Coronary artery (tissue), 2 donors: Measurements from ENCODE around the gene MAGEA3.
"Not testable (repeated sequence)": the region's sequence is repeated elsewhere in the genome, so short reads cannot be mapped to it uniquely, and the experiment has no call there.

Source experiments
- DNase-seq: peaks from one replicate; pipeline ENCODE4 v3.0.0-alpha.2; 2017; ENCODE audit warnings: low spot score
- H3K27ac ChIP-seq, 2 donors: fragments of 200-600 bp; sonication (generic); one replicate each; pipeline ENCODE4 v1.5.1; 2016 to 2019
- H3K4me3 ChIP-seq: fragments of 200-600 bp; sonication (generic); 2 replicates; pipeline ENCODE4 v1.5.1; 2016; ENCODE audit warnings: mild to moderate bottlenecking, moderate library complexity
- TF ChIP-seq, protein P1 (sequence below): fragments of 200-600 bp; sonication (generic); IDR thresholded peaks from one replicate; pipeline ENCODE4 v1.5.1; 2019; ENCODE audit warnings: antibody characterized with exemption

Gene MAGEA3

DNA sequence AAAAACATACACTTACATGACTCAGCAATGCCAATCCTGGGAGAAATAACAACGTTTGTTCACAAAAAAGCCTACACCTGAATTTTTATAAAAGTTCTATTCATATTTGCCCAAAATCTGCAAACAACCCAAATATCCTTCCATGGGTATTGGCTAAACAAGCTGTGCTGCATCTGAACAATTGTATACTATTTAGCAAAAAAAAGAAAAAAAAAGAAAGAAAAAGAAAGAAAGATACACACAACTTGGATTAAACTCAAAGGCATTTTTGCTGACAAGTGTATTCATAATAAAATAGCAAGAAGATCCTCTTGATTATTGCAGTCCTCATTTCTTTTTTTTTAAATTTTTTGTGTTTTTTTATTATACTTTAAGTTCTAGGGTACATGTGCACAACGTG is 24.5 kb upstream of the MAGEA3 start:
- DNase-seq, result no peak
- no peak overlapping the region for H3K4me3 ChIP-seq
- TF ChIP-seq, protein P1, sequence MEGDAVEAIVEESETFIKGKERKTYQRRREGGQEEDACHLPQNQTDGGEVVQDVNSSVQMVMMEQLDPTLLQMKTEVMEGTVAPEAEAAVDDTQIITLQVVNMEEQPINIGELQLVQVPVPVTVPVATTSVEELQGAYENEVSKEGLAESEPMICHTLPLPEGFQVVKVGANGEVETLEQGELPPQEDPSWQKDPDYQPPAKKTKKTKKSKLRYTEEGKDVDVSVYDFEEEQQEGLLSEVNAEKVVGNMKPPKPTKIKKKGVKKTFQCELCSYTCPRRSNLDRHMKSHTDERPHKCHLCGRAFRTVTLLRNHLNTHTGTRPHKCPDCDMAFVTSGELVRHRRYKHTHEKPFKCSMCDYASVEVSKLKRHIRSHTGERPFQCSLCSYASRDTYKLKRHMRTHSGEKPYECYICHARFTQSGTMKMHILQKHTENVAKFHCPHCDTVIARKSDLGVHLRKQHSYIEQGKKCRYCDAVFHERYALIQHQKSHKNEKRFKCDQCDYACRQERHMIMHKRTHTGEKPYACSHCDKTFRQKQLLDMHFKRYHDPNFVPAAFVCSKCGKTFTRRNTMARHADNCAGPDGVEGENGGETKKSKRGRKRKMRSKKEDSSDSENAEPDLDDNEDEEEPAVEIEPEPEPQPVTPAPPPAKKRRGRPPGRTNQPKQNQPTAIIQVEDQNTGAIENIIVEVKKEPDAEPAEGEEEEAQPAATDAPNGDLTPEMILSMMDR, result no peak
- H3K27ac ChIP-seq, result no peak overlapping the region

DNA sequence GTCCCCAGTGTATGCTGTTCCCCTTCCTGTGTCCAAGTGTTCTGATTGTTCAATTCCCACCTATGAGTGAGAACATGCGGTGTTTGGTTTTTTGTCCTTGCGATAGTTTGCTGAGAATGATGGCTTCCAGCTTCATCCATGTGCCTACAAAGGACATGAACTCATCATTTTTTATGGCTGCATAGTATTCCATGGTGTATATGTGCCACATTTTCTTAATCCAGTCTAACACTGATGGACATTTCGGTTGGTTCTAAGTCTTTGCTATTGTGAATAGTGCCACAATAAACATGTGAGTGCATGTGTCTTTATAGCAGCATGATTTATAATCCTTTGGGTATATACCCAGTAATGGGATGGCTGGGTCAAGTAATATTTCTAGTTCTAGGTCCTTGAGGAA is 23.9 kb upstream of the MAGEA3 start:
- not testable (repeated sequence) for H3K4me3 ChIP-seq, DNase-seq, H3K27ac ChIP-seq

DNA sequence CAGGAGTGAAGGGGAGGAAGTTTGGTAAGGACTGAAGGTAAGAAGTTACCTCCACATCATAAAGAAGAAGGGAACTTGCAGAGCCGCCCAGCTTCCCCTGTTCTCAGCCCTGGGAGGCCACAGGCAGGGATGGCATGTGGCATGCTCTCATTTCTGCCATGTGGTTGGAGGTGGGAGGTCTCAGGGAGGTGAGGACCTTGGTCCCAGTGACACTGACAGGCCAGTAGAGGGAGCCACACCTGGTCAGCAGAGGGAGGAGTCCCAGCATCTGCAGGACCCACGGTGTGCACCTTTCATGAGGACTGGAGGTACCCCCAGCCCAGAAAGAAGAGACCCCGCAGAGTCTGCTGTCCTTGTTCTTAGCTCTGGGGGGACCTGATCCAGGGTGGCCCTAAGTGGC is 17.6 kb upstream of the MAGEA3 start:
- not testable (repeated sequence) for H3K27ac ChIP-seq, DNase-seq, H3K4me3 ChIP-seq

DNA sequence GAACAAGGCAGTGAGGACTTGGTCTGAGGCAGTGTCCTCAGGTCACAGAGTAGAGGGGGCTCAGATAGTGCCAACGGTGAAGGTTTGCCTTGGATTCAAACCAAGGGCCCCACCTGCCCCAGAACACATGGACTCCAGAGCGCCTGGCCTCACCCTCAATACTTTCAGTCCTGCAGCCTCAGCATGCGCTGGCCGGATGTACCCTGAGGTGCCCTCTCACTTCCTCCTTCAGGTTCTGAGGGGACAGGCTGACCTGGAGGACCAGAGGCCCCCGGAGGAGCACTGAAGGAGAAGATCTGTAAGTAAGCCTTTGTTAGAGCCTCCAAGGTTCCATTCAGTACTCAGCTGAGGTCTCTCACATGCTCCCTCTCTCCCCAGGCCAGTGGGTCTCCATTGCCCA is 1.8 kb downstream of the MAGEA3 start:
- peak; percentile 40 for DNase-seq
- H3K4me3 ChIP-seq, H3K27ac ChIP-seq: not testable (repeated sequence)

DNA sequence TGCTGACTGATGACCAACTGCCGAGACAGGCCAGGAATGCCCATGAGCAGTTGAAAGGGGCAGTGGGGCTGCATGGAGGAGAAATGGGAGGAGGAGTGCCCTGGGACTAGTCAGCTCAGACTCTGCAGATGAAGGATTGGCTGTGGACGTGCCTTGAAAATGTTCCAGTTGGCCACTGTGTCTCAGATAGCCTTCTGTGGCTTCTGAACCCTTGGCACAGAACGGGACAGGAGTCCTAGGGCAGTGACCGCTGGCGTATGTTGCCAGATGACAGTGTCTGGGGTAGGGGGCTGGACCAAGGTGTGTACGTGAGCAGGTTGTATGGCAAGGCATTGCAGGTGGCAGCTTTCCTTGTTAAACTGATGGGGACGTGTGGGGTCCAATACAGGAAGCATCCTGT is 7.9 kb downstream of the MAGEA3 start:
- H3K27ac ChIP-seq, DNase-seq, H3K4me3 ChIP-seq: not testable (repeated sequence)

DNA sequence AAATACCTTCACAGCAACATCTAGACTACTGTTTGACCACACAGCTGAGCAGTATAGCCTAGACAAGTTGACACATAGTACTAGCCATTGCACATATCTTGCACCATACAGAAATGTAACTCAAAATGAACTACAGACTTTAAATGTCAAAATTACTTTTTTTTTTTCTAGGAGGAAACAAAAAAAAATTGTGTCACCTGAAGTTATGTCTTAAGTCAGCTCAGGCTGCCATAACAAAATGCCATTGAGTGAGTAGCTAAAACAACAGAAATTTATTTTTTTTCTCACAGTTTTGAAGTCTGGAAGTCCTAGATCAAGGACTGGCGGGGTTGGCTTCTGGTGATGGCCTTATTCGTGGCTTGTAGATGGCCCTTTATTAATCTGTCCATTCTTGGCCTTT is 10.6 kb downstream of the MAGEA3 start, which contains the start of gene CSAG2:
TSS of gene CSAG2 (minus strand) at position 101 of the 400 bp plus-strand sequence. CDS start 161 bp downstream, outside the sequence.
- not testable (repeated sequence) for H3K27ac ChIP-seq, DNase-seq, H3K4me3 ChIP-seq

DNA sequence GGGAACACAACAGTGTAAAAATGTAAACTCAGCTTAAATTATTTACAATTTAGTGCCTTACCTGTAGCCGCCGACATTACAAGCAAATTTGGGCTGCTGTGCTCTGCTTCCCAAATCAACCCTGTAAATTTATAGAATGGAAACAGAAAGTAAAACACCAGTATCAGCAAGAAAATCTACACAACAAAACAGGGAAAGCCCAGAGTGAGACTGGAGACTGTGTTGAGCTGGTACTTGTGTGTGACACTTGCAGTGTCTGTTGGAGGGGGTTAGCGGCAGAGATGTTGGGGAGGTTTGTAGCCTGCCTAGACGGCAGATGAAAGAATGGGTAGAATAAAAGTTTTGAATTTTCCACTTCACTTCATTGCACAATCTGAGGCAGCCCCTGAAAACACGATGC is 14.6 kb downstream of the MAGEA3 start:
- H3K4me3 ChIP-seq, H3K27ac ChIP-seq, DNase-seq: not testable (repeated sequence)

DNA sequence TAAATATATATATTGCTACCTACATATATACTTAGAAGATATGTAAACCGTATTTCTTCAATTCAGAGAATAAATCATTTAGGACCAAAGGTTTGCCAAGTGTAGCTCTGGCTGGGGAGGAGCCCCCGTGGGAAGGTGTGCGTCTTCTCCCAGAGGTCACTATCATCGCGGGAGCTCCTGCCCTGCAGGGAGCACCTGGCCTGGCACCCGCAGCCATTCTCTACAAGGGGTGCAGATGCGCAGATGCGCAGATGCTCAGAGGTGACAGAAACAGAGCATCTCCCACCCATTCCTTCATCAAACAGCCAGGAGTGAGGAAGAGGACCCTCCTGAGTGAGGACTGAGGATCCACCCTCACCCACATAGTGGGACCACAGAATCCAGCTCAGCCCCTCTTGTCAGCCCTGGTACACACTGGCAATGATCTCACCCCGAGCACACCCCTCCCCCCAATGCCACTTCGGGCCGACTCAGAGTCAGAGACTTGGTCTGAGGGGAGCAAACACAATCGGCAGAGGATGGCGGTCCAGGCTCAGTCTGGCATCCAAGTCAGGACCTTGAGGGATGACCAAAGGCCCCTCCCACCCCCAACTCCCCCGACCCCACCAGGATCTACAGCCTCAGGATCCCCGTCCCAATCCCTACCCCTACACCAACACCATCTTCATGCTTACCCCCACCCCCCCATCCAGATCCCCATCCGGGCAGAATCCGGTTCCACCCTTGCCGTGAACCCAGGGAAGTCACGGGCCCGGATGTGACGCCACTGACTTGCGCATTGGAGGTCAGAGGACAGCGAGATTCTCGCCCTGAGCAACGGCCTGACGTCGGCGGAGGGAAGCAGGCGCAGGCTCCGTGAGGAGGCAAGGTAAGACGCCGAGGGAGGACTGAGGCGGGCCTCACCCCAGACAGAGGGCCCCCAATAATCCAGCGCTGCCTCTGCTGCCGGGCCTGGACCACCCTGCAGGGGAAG is 15.5 kb downstream of the MAGEA3 start, which contains the start of gene MAGEA2B:
TSS of gene MAGEA2B (plus strand) at position 814 of the 973 bp plus-strand sequence. CDS start 2,479 bp downstream, outside the sequence.
- not testable (repeated sequence) for DNase-seq, H3K4me3 ChIP-seq, H3K27ac ChIP-seq

DNA sequence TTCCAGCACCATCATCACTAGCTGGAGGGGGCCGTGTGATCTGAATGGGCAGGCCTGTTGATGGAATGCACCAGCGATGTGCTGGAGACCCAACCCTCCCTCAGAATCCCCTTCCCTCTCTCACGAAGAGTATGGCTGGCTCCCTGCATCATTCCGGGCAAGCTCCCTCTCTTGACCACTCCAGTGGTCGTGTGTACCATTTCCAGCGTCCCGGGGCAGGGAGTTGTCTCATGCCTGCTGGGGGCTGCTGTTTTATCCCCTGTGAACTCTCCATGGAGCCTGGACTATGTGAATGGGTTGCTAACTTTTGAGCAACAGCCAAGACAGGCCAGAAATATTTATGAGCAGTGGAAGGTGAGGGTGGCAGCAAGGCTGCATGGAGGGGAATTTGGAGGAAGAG is 26.8 kb downstream of the MAGEA3 start:
- TF ChIP-seq, protein P1, result no peak
- peak; percentile 50 for DNase-seq
- no peak overlapping the region for H3K4me3 ChIP-seq
- H3K27ac ChIP-seq, result no peak overlapping the region

DNA sequence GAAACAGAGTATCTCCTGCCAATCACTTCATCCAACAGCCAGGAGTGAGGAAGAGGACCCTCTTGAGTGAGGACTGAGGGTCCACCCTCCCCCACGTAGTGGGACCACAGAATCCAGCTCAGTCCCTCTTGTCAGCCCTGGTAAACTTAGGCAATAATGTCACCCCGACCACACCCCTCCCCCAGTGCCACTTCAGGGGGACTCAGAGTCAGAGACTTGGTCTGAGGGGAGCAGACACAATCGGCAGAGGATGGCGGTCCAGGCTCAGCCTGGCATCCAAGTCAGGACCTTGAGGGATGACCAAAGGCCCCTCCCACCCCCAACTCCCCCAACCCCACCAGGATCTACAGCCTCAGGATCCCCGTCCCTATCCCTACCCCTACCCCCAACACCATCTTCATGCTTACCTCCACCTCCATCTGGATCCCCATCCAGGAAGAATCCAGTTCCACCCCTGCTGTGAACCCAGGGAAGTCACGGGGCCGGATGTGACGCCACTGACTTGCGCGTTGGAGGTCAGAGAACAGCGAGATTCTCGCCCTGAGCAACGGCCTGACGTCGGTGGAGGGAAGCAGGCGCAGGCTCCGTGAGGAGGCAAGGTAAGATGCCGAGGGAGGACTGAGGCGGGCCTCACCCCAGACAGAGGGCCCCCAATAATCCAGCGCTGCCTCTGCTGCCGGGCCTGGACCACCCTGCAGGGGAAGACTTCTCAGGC is 34.8 kb downstream of the MAGEA3 start, which contains the start of the genes CSAG1 and MAGEA12:
TSS of gene CSAG1 (minus strand) at position 461 of the 715 bp plus-strand sequence. CDS start 1,261 bp downstream, outside the sequence.
TSS of gene MAGEA12 (plus strand) at position 497 of the 715 bp plus-strand sequence. CDS start 2,405 bp downstream, outside the sequence.
- Histone ChIP-seq H3K4me3 (no peak within 1 kb of the TSS), H3K27ac (no peak within 1 kb of the TSS)
- TF ChIP-seq, protein P1, result no peak
- DNase-seq, result peak; percentile 69

DNA sequence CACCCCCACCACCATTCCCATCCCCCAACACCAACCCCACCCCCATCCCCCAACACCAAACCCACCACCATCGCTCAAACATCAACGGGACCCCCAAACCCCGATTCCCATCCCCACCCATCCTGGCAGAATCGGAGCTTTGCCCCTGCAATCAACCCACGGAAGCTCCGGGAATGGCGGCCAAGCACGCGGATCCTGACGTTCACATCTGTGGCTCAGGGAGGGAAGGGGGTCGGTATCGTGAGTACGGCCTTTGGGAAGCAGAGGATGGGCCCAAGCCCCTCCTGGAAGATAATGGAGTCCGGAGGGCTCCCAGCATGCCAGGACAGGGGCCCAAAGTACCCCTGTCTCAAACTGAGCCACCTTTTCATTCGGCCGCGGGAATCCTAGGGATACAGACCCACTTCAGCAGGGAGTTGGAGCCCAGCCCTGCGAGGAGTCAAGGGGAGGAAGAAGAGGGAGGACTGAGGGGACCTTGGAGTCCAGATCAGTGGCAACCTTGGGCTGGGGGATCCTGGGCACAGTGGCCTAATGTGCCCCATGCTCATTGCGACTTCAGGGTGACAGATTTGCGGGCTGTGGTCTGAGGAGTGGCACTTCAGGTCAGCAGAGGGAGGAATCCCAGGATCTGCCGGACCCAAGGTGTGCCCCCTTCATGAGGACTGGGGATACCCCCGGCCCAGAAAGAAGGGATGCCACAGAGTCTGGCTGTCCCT is 35.7 kb downstream of the MAGEA3 start:
- peak; percentile 50 for DNase-seq
- not testable (repeated sequence) for H3K27ac ChIP-seq, H3K4me3 ChIP-seq
